Epithelial cell of prostate (primary cell): ENCODE results near the gene SIL1.
"Not testable (repeated sequence)": the region's sequence is repeated elsewhere in the genome, so short reads cannot be mapped to it uniquely, and the experiment has no call there.

Source experiments
- DNase-seq: peaks from one replicate; pipeline ENCODE4 v3.0.0-alpha.2; 2011; ENCODE audit warnings: low read depth, low spot score
- H3K27ac ChIP-seq: fragments of 450-650 bp; 2 replicates; pipeline ENCODE4 v1.5.1; 2017; ENCODE audit warnings: mild to moderate bottlenecking

SIL1 gene

DNA sequence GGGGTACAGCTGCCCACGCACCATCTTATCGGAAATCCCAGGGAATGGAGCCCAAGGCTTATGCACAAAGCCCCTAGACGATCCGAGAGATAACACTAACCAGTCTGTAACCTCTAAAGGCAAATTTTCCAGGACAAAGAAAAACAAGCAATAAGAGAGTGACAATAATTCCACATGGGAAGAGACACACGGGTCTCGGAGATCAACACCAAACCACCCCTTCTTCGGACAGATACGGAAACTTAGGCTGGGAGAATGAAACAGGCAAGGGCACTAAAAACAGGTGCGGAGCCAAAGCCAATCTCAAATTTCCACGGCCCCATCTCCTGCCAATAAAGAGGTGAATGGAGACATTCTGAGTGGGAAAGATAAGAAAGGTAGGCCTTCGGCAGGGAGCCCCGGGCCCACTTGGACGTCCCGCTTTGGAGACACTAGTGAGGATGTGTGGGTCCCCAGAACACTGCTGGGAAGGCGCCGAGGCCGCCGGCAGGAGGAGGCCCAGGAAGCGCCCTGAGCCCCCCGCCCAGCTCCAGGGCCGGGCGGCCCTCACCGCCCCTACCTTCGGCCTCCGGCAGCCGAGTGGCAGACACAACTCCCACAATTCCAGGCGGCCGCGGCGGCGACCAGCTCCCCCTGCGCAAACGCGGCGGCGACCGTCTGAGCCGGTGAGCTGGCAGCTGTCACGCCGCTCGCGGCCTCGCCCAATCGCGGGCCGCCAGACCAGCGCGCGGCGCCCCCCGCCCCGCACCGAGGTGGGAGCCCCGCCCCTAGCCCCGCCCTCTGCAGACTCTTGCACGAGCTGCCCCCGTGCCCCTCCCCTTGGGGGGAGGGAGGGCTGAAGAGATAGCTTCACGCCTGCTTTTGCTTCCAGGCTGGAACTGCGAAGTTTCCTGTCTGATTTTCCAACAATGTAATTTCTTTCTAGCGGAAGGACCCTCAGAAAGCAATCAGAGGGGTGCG is at the start of gene SIL1:
TSS of gene SIL1 (minus strand) at position 659 of the 960 bp plus-strand sequence. CDS start 70,525 bp downstream, outside the sequence.
- H3K27ac ChIP-seq, result peak within 1 kb of the TSS; percentile 59
- DNase-seq, result peak; percentile 54

DNA sequence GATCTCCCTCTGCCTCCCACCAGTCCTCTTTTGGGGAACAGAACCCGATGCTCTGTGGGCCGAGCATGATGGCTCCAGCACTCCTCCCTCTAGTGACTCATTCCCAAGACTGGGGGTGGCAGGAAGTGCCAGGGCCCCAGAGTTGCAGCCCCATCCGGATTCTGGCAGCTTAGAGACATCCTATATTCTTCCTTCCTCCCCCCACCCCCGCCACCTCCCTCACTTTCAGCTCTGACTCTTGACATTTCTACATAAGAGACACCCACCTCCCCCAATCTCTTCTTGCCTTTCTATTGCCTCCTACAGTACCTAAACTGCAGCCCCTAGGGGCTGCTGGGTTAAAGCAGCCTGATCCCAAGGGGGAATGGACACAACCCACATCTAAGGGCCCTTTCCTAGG is 48.2 kb upstream of the SIL1 start:
- no peak overlapping the region for H3K27ac ChIP-seq
- no peak for DNase-seq

DNA sequence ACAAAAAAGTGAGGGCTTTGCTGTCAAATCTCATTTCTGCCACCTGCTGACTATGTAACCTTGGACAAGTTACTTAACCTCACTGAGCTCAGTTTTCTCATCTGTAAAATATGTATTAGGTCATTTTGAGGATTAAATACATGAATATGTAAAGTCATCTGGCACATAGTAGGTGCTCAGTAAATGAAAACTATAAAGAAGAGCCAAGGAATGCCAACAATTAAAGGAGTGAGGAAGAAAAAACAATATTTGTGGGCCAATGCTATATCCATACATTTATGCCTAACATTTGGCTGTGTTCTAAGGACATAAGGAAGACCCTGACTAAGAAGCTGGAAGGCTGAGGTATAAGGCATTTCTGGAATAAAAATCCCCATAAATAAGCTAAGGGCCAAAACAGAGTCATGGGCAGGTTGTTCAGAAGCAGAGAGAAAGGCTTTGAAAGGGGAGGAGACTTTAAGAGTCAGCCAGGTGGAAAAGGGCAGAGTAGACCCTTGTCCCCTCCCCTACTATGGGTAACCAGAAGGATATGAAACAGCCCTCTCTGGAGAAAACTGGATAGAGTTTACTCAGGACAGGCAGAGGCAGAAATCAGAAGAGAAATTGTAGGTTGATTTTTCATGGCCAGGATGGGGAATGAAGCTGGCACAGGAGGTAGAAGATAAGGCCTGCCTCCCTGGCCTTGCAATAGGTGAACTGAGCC is 47.6 kb upstream of the SIL1 start:
- no peak for DNase-seq
- H3K27ac ChIP-seq, result no peak overlapping the region

DNA sequence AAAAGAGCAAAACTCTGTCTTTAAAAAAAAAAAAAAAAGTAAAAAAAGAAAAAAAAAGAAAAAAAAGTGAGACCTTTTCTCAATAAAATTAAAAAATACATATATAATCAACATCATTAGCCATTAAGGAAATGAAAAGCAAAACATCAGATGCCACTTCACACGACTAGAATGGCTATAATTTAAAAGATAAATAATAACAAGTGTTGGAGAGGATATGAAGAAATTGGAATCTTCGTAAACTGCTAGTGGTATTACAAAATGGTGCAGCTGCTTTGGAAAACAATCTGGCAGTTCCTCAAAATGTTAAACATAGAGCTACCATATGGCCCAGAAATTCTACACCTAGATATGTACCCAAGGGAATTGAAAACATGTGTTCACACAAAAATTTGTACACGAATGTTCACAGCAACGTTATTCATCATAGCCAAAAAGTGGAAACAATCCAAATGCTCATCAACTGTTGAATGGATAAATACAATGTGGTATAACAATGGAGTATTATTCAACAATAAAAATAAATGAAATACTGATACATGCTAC is 45.3 kb upstream of the SIL1 start:
- DNase-seq, result no peak

DNA sequence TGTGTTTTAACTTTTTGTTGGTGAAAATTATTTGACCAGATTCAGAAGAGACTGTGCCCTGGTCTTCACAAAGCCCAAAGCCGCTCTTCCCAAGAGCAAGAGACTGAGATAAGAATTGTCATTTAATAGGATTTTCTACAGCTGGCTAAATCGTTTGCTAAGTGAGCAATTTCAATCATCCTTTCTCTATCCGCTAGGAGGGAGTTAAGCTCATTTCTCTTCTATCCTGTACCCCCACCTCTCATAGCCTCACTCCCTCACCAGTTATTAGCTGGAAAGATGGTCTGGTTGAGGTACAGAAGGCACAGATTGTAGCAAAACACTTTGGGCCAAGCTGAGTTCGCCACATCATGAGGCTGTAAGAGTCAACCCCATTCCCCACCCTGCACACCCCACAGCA is 43.0 kb upstream of the SIL1 start:
- H3K27ac ChIP-seq, result no peak overlapping the region
- DNase-seq, result no peak

More for the DNA sequence above, 45.3 kb upstream of the SIL1 start:
- no peak overlapping the region for H3K27ac ChIP-seq

DNA sequence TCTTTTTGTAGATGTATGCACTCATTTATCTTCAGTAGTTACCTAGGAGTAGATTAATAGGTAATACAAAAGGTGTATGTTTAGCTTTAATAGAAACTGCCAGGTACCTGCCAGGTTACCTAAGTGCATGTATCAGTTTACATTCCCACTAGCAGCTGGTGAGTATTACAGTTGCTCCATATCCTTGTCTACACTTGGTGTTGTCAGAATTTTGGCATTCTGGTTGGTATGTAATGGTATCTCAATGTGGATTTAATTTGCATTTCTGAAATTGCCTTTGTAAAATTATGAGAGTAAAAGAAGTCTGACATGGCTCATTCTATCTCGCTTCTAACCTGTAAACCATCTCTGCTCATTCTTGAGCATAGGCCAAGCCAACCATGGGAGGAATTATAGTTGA is 38.3 kb upstream of the SIL1 start:
- no peak overlapping the region for H3K27ac ChIP-seq
- no peak for DNase-seq

DNA sequence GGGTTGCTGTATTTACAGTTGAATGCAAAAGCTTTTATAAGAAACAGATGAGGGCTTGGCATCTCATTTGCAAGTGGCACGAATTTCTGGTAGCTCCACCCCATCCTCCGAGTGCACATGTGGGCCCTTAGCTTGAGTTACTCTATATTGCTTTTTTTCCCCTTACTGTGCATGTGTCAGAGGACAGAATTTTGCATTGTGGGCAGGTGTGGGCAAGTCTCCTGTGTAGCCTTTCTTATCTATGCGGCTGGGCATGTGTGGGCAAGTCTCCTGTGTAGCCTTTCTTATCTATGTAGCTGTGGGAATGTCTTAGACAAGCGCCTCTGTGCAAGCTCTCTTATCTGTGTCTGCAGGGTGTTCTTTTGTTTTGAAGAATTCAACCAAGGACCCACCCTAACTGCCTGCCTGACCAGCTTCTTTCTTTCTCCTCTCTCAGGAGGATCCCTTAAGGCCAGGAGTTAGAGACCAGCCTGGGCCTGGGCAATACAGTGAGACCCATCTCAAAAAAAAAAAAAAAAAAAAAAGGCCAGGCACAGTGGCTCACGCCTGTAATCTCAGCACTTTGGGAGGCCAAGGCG is 34.1 kb upstream of the SIL1 start:
- H3K27ac ChIP-seq, result peak overlapping the region; percentile 61
- DNase-seq, result peak; percentile 91

DNA sequence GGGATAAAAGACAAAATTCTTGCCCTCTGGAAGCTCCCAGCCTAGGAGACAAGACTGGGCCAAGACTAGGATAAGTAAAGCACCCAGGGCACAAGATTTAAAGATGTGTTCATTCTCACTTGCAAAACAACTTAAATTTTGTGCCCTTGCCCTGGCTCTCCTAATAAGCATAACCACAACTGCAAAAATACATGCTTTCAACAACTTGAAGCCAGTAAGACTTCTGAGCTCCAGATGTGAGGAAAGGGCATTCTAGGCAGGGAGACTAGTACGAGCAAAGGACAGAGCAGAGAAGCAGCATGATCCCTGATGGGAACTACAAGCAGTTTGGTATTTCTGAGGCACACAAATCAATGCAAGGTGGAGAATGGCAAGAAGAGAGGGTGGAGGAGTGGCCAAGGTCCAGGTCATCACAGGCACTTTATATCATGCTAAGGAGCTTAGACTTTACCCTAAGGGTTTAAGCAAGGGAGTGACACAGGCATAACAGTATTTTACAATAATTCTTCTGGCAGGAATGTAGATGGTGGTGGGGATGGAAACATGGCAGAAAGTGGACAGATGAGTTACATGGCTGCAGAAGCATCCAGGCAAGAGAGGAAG is 30.1 kb upstream of the SIL1 start:
- DNase-seq, result no peak

DNA sequence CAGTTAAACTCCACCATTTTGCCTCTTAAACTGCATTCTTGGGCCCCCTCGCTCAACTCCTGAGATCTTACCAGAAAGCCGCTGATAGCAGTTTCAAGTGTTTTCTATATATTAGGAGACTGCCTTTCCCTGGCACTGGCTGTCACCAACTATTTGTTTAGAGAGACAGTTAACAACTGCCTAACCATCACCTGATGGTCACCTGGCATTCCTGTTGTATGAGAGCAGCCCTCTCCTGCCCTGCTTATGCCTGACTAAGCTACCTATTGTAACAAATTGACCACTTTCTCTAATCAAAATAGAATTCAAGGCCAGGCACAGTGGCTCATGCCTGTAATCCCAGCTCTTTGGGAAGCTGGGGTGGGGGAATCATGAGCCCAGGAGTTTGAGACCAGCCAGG is 28.0 kb upstream of the SIL1 start:
- no peak overlapping the region for H3K27ac ChIP-seq
- no peak for DNase-seq

More for the DNA sequence above, 30.1 kb upstream of the SIL1 start:
- no peak overlapping the region for H3K27ac ChIP-seq

DNA sequence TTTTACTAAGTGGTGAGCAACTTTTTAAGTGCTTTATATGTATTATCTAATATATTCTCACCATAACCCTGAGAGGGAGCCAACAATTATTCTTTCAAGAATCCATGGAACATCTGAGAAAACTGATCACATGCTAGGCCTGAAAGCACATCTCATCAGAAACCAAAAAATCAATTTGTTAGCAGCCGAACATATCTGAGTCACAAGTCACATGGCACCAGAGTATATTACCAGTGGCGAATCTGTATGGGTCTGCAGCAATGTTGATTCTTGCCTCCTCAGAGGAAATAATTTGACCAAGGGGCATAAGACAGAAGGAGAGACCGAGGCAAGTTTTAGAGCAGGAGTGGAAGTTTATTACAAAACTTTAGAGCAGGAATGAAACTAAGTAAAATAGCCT is 25.3 kb upstream of the SIL1 start:
- DNase-seq, result no peak
- H3K27ac ChIP-seq, result no peak overlapping the region

DNA sequence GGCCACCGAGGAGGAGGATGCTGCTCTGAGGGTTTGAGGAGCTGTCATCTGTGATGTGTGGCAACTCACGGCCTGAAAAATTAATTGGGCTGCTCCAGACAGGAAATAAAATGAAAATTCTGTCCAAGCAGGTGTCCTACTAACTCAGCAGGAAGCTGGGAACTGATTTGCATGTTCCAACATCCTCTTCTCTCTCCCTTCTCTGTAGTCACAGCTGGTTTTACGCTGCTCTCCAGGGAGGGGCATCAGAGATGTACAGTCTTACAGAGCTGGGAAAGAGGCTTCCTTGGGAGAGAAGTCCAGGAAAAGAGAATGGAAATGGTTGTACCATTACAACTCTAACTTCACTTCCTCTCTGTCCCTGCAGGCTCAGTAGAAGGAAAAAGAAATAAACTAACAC is 24.2 kb upstream of the SIL1 start:
- DNase-seq, result no peak

DNA sequence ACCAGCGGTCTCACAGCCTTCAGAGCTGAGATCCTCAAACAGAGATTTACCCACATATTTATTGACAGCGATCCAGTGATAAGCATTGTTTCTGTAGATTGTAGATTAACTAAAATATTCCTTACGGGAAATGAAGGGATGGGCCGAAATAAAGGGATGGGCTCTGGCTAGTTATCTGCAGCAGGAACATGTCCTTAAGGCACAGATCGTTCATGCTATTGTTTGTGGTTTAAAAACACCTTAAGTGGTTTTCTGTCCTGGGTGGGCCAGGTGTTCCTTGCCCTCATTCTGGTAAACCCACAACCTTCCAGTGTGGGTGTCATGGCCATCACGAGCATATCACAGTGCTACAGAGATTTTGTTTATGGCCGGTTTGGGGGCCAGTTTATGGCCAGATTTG is 19.9 kb upstream of the SIL1 start:
- not testable (repeated sequence) for H3K27ac ChIP-seq, DNase-seq

More for the DNA sequence above, 24.2 kb upstream of the SIL1 start:
- no peak overlapping the region for H3K27ac ChIP-seq

DNA sequence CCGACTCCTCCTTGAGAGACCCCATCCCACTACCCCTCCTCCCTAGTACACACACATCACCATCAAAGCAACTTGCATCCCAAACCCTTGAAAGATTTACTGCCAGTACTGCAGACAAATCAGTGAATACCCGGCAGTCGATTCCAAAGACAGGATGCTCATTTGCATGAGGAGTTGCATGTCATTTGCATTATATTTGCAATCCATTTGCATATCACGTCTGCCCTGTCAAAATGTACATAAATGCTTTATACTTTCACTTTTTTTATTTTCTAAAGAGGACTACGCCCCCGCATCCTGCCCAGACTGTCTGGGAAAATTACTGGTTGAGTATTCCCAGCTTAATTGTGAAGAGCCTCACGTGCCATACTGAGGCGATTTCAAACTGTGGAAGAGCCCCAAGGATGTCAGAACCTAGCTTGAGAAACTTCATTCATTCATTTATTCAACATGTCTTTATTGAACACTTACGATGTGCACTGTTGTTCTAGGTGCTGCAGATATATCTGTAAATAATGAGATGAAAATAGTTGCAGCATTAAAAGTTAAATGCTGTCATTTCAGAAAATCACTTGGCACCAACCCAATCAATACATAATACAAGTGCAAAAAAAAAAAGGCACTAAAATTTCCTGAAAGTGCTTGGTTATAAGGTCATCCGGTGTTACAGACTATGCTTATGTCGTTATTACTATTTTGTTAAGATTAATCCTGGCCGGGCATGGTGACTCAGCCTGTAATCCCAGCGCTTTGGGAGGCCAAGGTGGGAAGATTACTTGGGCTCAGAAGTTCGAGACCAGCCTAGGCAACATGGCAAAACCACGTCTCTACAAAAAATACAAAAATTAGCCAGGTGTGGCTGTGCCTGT is 17.2 kb upstream of the SIL1 start:
- H3K27ac ChIP-seq, result no peak overlapping the region
- no peak for DNase-seq

DNA sequence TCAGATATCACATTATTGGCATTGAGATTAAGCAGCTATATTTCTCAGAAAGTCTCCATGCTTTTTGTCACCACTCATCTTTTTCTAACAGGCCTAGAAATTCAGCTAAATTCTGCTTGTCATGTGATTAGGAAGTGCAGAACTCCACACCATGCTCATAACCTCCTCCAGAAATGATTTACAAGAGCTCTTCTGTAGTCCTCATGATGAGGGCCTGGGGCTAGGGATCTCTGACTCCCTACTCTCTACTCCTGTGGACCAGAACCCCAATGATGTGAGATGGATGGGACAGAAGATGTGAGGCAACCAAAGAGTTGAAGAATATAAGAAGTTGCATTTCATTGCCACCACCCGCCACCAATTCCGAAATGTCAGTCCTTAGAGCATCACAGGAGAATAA is 16.5 kb upstream of the SIL1 start:
- DNase-seq, result no peak
- H3K27ac ChIP-seq, result no peak overlapping the region

DNA sequence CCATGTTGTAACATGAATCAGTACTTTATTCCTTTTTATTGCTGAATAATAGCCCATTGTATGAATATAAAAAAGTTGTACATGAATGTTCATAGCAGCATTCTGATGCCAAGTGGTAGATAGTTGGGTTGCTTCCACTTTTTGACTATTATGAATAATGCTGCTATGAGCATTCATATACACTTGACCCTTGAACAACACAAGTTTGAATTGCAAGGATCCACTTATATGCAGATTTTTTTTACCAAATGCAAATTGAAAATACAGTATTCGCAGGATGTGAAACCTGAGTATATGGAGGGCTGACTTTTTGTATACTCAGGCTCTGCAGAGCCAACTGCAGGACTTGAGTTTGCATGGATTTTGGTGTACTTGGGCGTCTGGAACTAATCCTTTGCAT is 14.7 kb upstream of the SIL1 start:
- DNase-seq, result no peak
- H3K27ac ChIP-seq, result no peak overlapping the region

DNA sequence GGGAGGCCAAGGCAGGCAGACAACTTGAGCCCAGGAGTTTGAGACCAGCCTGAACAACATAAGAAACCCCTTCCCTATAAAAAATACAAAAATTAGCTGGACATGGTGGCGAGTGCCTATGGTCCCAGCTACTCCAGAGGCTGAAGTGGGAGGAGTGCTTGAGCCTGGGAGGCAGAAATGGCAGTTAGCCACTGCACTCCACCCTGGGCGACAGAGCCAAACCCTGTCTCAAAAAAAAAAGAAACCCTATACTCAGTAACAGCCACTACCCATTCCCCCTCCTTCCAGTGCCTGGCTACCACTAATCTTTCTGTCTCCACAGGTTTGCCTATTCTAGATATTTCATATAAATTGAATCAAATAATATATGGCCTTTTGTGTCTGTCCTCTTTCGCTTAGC is 14.3 kb upstream of the SIL1 start:
- DNase-seq, result no peak
- no peak overlapping the region for H3K27ac ChIP-seq

DNA sequence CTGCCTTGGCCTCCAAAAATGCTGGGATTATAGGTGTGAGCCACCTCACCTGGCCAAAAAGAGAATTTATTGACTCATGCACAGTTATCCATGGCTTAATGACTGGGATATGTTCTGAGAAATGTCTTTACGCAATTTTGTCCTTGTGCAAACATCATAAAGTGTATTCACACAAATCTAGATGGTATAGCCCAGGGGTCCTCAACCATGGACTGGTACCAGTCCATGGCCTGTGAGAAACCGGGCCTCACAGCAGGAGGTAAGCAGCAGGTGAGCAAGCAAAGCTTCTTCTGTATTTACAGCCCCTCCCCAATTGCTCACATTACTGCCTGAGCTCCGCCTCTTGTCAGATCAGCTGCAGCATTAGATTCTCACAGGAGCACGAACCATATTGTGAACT is 12.4 kb upstream of the SIL1 start:
- H3K27ac ChIP-seq, result no peak overlapping the region
- no peak for DNase-seq

DNA sequence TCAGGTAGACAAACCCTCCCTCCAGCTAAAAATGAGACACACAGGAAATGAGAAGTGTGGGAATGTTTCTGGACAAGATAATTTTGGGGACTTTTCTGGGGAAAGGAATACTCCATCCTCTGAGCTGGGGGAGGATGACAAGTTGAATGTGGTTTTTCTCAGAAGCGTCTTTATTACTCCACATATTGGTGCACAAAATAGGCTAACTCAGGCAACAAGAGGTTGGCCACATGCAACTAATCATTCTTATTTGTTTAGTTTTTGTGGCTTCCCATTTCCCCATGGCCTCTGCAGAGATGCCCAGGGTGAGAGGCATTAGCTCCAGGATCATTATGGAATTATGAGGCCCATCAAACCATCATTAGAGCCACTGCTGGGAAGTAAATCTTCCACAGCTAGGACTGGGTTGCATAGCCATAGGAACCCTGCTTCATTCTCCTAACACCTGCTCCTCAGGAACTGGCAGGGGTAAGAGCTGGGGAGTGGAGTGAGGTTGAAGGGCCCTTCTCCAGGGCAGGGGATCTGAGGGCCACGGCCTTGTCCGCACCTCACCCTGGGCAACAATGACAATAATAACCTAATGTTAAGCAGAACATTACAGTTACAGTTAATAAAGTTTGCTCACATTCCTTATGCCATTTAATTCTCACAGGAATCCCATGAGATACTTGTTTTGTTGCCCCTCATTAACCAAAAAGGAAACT is 9.3 kb upstream of the SIL1 start:
- DNase-seq, result no peak
- H3K27ac ChIP-seq, result no peak overlapping the region

DNA sequence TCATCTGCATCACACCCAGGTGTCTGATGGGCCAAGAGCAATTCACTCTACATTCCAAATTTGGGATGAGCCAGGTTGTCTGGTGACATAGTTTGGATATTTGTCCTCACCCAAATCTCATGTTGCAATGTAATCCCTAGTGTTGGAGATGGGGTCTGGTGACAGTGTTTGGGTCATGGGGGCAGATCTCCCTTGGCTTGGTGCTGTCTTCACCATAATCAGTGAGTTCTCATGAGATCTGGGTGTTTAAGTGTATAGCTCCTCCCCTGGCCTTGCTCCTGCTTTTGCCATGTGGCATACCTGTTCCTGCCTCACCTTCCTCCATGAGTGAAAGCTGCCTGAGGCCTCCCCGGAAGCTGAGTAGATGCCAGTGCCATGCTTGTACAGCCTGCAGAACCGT is 7.4 kb upstream of the SIL1 start:
- no peak overlapping the region for H3K27ac ChIP-seq
- DNase-seq, result no peak
